SU-DHL-6 (cell line): ENCODE measurements around the gene PPM1B.
"Not testable (repeated sequence)": the region's sequence is repeated elsewhere in the genome, so short reads cannot be mapped to it uniquely, and the experiment has no call there.

Source experiments
- H2AFZ ChIP-seq: fragments of 200-600 bp; sonication (generic); 2 replicates; pipeline ENCODE4 v1.6.1; 2014; ENCODE audit warnings: low read depth, mild to moderate bottlenecking, moderate library complexity, mixed read lengths, antibody characterized with exemption, low read length; ENCODE audit not compliant: severe bottlenecking
- H3F3A ChIP-seq: fragments of 200-600 bp; shearing (Covaris generic); 2 replicates; pipeline ENCODE4 v1.6.0; 2016; ENCODE audit warnings: antibody characterized with exemption, mild to moderate bottlenecking; ENCODE audit not compliant: insufficient read depth
- H3K27ac ChIP-seq: fragments of 200-600 bp; sonication (generic); 2 replicates; pipeline ENCODE4 v1.5.1; 2016; ENCODE audit warnings: low read depth, mild to moderate bottlenecking, low read length, moderate library complexity, mixed read lengths
- H3K27me3 ChIP-seq: fragments of 200-600 bp; sonication (generic), shearing (Covaris generic); 2 replicates; pipeline ENCODE4 v1.6.0; 2014; ENCODE audit warnings: mild to moderate bottlenecking, low read length
- H3K36me3 ChIP-seq: fragments of 200-600 bp; sonication (generic); 2 replicates; pipeline ENCODE4 v1.6.1; 2014; ENCODE audit warnings: mild to moderate bottlenecking, low read length, mixed read lengths
- H3K4me2 ChIP-seq: fragments of 300-600, 200-600 bp; shearing (Covaris generic), sonication (generic); 2 replicates; pipeline ENCODE4 v1.6.0; 2014; ENCODE audit warnings: low read length, low read depth, mild to moderate bottlenecking; ENCODE audit not compliant: poor library complexity, severe bottlenecking
- H3K4me3 ChIP-seq: fragments of 200-600 bp; sonication (generic); 2 replicates; pipeline ENCODE4 v1.5.1; 2014; ENCODE audit warnings: antibody characterized with exemption, low read length, mild to moderate bottlenecking, mixed read lengths; ENCODE audit not compliant: insufficient read depth, poor library complexity, severe bottlenecking
- H3K79me2 ChIP-seq: fragments of 200-600 bp; sonication (generic); 2 replicates; pipeline ENCODE4 v1.6.1; 2014; ENCODE audit warnings: mild to moderate bottlenecking, low read length, moderate library complexity; ENCODE audit not compliant: insufficient read depth
- H3K9ac ChIP-seq: fragments of 200-600 bp; sonication (generic); 2 replicates; pipeline ENCODE4 v1.7.0; 2014; ENCODE audit warnings: mild to moderate bottlenecking, low read length
- H3K9me2 ChIP-seq: fragments of 200-600 bp; sonication (generic); replicated peaks from 2 replicates; pipeline ENCODE4 v1.6.1; 2014; ENCODE audit warnings: low read length; ENCODE audit not compliant: insufficient read depth
- H3K9me3 ChIP-seq: fragments of 200-600 bp; sonication (generic); 2 replicates; pipeline ENCODE4 v1.6.1; 2014; ENCODE audit warnings: low read length, mixed read lengths; ENCODE audit not compliant: insufficient read depth
- H4K20me1 ChIP-seq: fragments of 200-600 bp; sonication (generic); 2 replicates; pipeline ENCODE4 v1.6.1; 2014; ENCODE audit warnings: low read depth, mild to moderate bottlenecking, antibody characterized with exemption, low read length, moderate library complexity, mixed read lengths
- CTCF ChIP-seq: fragments of 200-600 bp; sonication (generic); IDR thresholded peaks from one replicate; pipeline ENCODE4 v1.5.1; 2017; ENCODE audit warnings: antibody characterized with exemption, mild to moderate bottlenecking, low read length, moderate library complexity; ENCODE audit not compliant: insufficient read depth, poor library complexity, severe bottlenecking
- EZH2phosphoT487 ChIP-seq: fragments of 200-600 bp; sonication (generic), shearing (Covaris generic); conservative IDR thresholded peaks from 2 replicates; pipeline ENCODE4 v1.6.1; 2018; ENCODE audit warnings: mild to moderate bottlenecking, antibody characterized with exemption, low read length, moderate library complexity, mixed read lengths

PPM1B gene

GRCh38 chr2:44207102-44207501, 38.4 kb downstream of the PPM1B start:
- Histone ChIP-seq H3K4me2 (no peak overlapping the region), H4K20me1 (no peaks in the 10 kb centered on the region), H3K9me3 (no peaks in the 10 kb centered on the region), H3K27me3 (no peaks in the 10 kb centered on the region), H3K9me2 (no peaks in the 10 kb centered on the region), H3K36me3 (peaks cover 18% of the 10 kb centered on the region; the same call in 1 of the 2 replicates), H3K9ac (no peak overlapping the region), H2AFZ (no peak overlapping the region), H3K27ac (no peak overlapping the region), H3F3A (no peaks in the 10 kb centered on the region), H3K79me2 (peaks cover 69% of the 10 kb centered on the region), H3K4me3 (no peak overlapping the region)
- TF ChIP-seq CTCF, result no peak
- no peak for TF ChIP-seq EZH2phosphoT487

- not testable (repeated sequence) for H4K20me1 ChIP-seq, H3K9me2 ChIP-seq, H3K4me3 ChIP-seq, H3K27me3 ChIP-seq, H3F3A ChIP-seq, H3K9ac ChIP-seq, H3K27ac ChIP-seq, H2AFZ ChIP-seq, H3K4me2 ChIP-seq, H3K9me3 ChIP-seq
- H3K36me3 ChIP-seq, result peaks cover 12% of the 10 kb centered on the region; the same call in 1 of the 2 replicates
- H3K79me2 ChIP-seq, result peaks cover 63% of the 10 kb centered on the region
Observed at GRCh38 chr2:44207648-44208047, 39.0 kb downstream of the PPM1B start.

- H3K27me3 ChIP-seq, result no peaks in the 10 kb centered on the region
- H3K36me3 ChIP-seq, result no peaks in the 10 kb centered on the region; the same call in 1 of the 2 replicates
- H3K79me2 ChIP-seq, result peaks cover 41% of the 10 kb centered on the region
- no peak overlapping the region for H3K4me2 ChIP-seq
- no peak overlapping the region for H3K9ac ChIP-seq
- H3K9me3 ChIP-seq, result no peaks in the 10 kb centered on the region
- no peak overlapping the region for H3K4me3 ChIP-seq
- no peaks in the 10 kb centered on the region for H3F3A ChIP-seq
- no peaks in the 10 kb centered on the region for H4K20me1 ChIP-seq
- TF ChIP-seq EZH2phosphoT487, result no peak
- no peak for TF ChIP-seq CTCF
- H2AFZ ChIP-seq, result no peak overlapping the region
- no peaks in the 10 kb centered on the region for H3K9me2 ChIP-seq
- no peak overlapping the region for H3K27ac ChIP-seq
Observed at GRCh38 chr2:44210362-44210761, 41.7 kb downstream of the PPM1B start.

GRCh38 chr2:44211183-44211582, 42.5 kb downstream of the PPM1B start:
- Histone ChIP-seq H3K79me2 (peaks cover 32% of the 10 kb centered on the region), H3K27ac (no peak overlapping the region), H3K4me2 (no peak overlapping the region), H3K4me3 (no peak overlapping the region), H3K9me2 (no peaks in the 10 kb centered on the region), H3K9ac (no peak overlapping the region), H3K27me3 (no peaks in the 10 kb centered on the region), H2AFZ (no peak overlapping the region), H3K36me3 (no peaks in the 10 kb centered on the region; the same call in 1 of the 2 replicates), H3F3A (no peaks in the 10 kb centered on the region), H4K20me1 (no peaks in the 10 kb centered on the region), H3K9me3 (no peaks in the 10 kb centered on the region)
- TF ChIP-seq CTCF (no peak), EZH2phosphoT487 (no peak)
